Inferior parietal cortex (tissue), 1 donor: Measurements from ENCODE around the gene GZMM.

Source experiments
- DNase-seq: peaks from one replicate; pipeline ENCODE4 v3.0.0-alpha.2; 2016; ENCODE audit errors: extremely low spot score

Gene GZMM

GRCh38 chr19:535017-535835 is 8.6 kb upstream of the GZMM start:
- no peak for DNase-seq

GRCh38 chr19:536031-536880 is 7.6 kb upstream of the GZMM start:
- DNase-seq, result no peak

GRCh38 chr19:536881-537404 is 6.9 kb upstream of the GZMM start:
- DNase-seq, result no peak

- DNase-seq, result no peak
Measured at GRCh38 chr19:538641-539428, 5.0 kb upstream of the GZMM start.

- no peak for DNase-seq
Measured at GRCh38 chr19:539429-540030, 4.3 kb upstream of the GZMM start.

GRCh38 chr19:540867-541637 is 2.8 kb upstream of the GZMM start:
- DNase-seq, result no peak

GRCh38 chr19:541699-542098 is 2.2 kb upstream of the GZMM start:
- no peak for DNase-seq

- no peak for DNase-seq
Measured at GRCh38 chr19:542173-542866, 1.5 kb upstream of the GZMM start.

GRCh38 chr19:547117-547516 is 3.3 kb downstream of the GZMM start:
- DNase-seq, result no peak

GRCh38 chr19:547836-548720 is 4.2 kb downstream of the GZMM start:
- no peak for DNase-seq

- DNase-seq, result no peak
Measured at GRCh38 chr19:548886-549830, 5.3 kb downstream of the GZMM start.

- DNase-seq, result no peak
Measured at GRCh38 chr19:554817-555216, 11.0 kb downstream of the GZMM start.

- DNase-seq, result no peak
Measured at GRCh38 chr19:555474-555808, 11.6 kb downstream of the GZMM start.

- no peak for DNase-seq
Measured at GRCh38 chr19:556611-557382, 12.9 kb downstream of the GZMM start.

GRCh38 chr19:558770-559439 is 15.1 kb downstream of the GZMM start:
- no peak for DNase-seq

- no peak for DNase-seq
Measured at GRCh38 chr19:560121-560520, 16.3 kb downstream of the GZMM start.

GRCh38 chr19:566403-566802 is 22.6 kb downstream of the GZMM start:
- DNase-seq, result no peak
